H9 (cell line): ENCODE data around the gene DMPK. TPM values are rescaled to one million over a fixed set of nuclear protein-coding genes. Genes with fewer than 3 reads are reported as not detected.
"Not testable (repeated sequence)": the region's sequence is repeated elsewhere in the genome, so short reads cannot be mapped to it uniquely, and the experiment has no call there.

Experiments
- DNase-seq: peaks from one replicate; pipeline ENCODE4 v3.0.0-alpha.2; 2017
- H2AFZ ChIP-seq: one replicate; pipeline ENCODE4 v1.6.1; 2013; ENCODE audit warnings: mild to moderate bottlenecking, low read length, control low read depth, moderate library complexity
- H2AK5ac ChIP-seq: 2 replicates; pipeline ENCODE4 v1.6.1; 2013; ENCODE audit warnings: low read length, control low read depth, mixed read lengths; ENCODE audit not compliant: insufficient read length
- H2BK120ac ChIP-seq: one replicate; pipeline ENCODE4 v1.6.1; 2013; ENCODE audit warnings: low read depth, mild to moderate bottlenecking, low read length, control low read depth, inconsistent platforms; ENCODE audit not compliant: poor library complexity, severe bottlenecking
- H2BK12ac ChIP-seq: 2 replicates; pipeline ENCODE4 v1.6.1; 2013; ENCODE audit warnings: low read length, control low read depth, mixed read lengths, low read depth; ENCODE audit not compliant: insufficient read length
- H2BK15ac ChIP-seq: 2 replicates; pipeline ENCODE4 v1.6.1; 2013; ENCODE audit warnings: low read depth, low read length, control low read depth
- H2BK20ac ChIP-seq: one replicate; pipeline ENCODE4 v1.6.1; 2013; ENCODE audit warnings: low read depth, mild to moderate bottlenecking, low read length, control low read depth, inconsistent platforms; ENCODE audit not compliant: poor library complexity, severe bottlenecking
- H2BK5ac ChIP-seq: 2 replicates; pipeline ENCODE4 v1.6.1; 2013; ENCODE audit warnings: low read length, control low read depth, mixed read lengths; ENCODE audit not compliant: insufficient read length
- H3K14ac ChIP-seq: 2 replicates; pipeline ENCODE4 v1.6.1; 2013; ENCODE audit warnings: low read length, control low read depth; ENCODE audit not compliant: insufficient read depth
- H3K18ac ChIP-seq: 2 replicates; pipeline ENCODE4 v1.6.1; 2013; ENCODE audit warnings: low read depth, mild to moderate bottlenecking, mixed read lengths, low read length, control low read depth; ENCODE audit not compliant: insufficient read length
- H3K23ac ChIP-seq: 2 replicates; pipeline ENCODE4 v1.6.1; 2013; ENCODE audit warnings: low read length, control low read depth, mixed read lengths, low read depth; ENCODE audit not compliant: insufficient read length
- H3K23me2 ChIP-seq: 2 replicates; pipeline ENCODE4 v1.6.1; 2013; ENCODE audit warnings: low read depth, mild to moderate bottlenecking, mixed read lengths, low read length, control low read depth; ENCODE audit not compliant: insufficient read length, poor library complexity, severe bottlenecking
- H3K27ac ChIP-seq: 2 replicates; pipeline ENCODE4 v1.5.1; 2013; ENCODE audit warnings: low read length, control low read depth, mixed read lengths, low read depth; ENCODE audit not compliant: insufficient read length
- H3K27me3 ChIP-seq: 2 replicates; pipeline ENCODE4 v1.6.1; 2013; ENCODE audit warnings: low read length, control low read depth, inconsistent platforms; ENCODE audit not compliant: insufficient read depth
- H3K4ac ChIP-seq: 2 replicates; pipeline ENCODE4 v1.6.1; 2013; ENCODE audit warnings: low read depth, mild to moderate bottlenecking, control low read depth, inconsistent platforms, low read length, moderate library complexity
- H3K4me1 ChIP-seq: 2 replicates; pipeline ENCODE4 v1.6.1; 2013; ENCODE audit warnings: low read length, control low read depth, inconsistent platforms; ENCODE audit not compliant: insufficient read depth
- H3K4me2 ChIP-seq: 2 replicates; pipeline ENCODE4 v1.6.1; 2013; ENCODE audit warnings: low read length, control low read depth, mixed read lengths; ENCODE audit not compliant: insufficient read length, insufficient read depth
- H3K56ac ChIP-seq: 2 replicates; pipeline ENCODE4 v1.6.1; 2013; ENCODE audit warnings: low read depth, mild to moderate bottlenecking, mixed read lengths, low read length, control low read depth; ENCODE audit not compliant: insufficient read length
- H3K79me1 ChIP-seq: 2 replicates; pipeline ENCODE4 v1.6.1; 2013; ENCODE audit warnings: low read depth, mild to moderate bottlenecking, moderate library complexity, low read length, control low read depth, inconsistent platforms; ENCODE audit not compliant: insufficient read depth, poor library complexity, severe bottlenecking
- H3K79me2 ChIP-seq: 2 replicates; pipeline ENCODE4 v1.6.1; 2013; ENCODE audit warnings: low read length, control low read depth, inconsistent platforms; ENCODE audit not compliant: insufficient read depth
- H3K9ac ChIP-seq: 2 replicates; pipeline ENCODE4 v1.6.1; 2013; ENCODE audit warnings: low read length, control low read depth, mixed read lengths; ENCODE audit not compliant: insufficient read length; ENCODE audit errors: extremely low read depth
- H3K9me3 ChIP-seq: one replicate; pipeline ENCODE4 v1.6.1; 2013; ENCODE audit warnings: low read depth, low read length, inconsistent platforms; ENCODE audit not compliant: control insufficient read depth
- H3T11ph ChIP-seq: one replicate; pipeline ENCODE4 v1.6.1; 2013; ENCODE audit warnings: mild to moderate bottlenecking, low read length, control low read depth, inconsistent platforms
- H4K20me1 ChIP-seq: one replicate; pipeline ENCODE4 v1.6.1; 2013; ENCODE audit not compliant: control insufficient read depth, insufficient read length, insufficient read depth
- H4K5ac ChIP-seq: 2 replicates; pipeline ENCODE4 v1.6.1; 2013; ENCODE audit warnings: low read depth, mild to moderate bottlenecking, mixed read lengths, low read length, control low read depth; ENCODE audit not compliant: insufficient read length
- H4K8ac ChIP-seq: replicated peaks from 2 replicates; pipeline ENCODE4 v1.6.1; 2013; ENCODE audit warnings: low read length, control low read depth, mixed read lengths, low read depth; ENCODE audit not compliant: insufficient read length
- H4K91ac ChIP-seq: 2 replicates; pipeline ENCODE4 v1.6.1; 2013; ENCODE audit warnings: low read depth, mild to moderate bottlenecking, moderate library complexity, mixed read lengths, low read length, control low read depth; ENCODE audit not compliant: insufficient read length
- H3K27ac Mint-ChIP-seq, 3 experiments: 2 replicates in 2 of 3; 3 replicates in 1 of 3; pipeline ENCODE4 v1.8.0; 2020 to 2021; ENCODE audit warnings: mixed read lengths in 3 of 3, mild to moderate bottlenecking in 1 of 3, moderate library complexity in 1 of 3
- H3K27me3 Mint-ChIP-seq: 2 replicates; pipeline ENCODE4 v1.8.0; 2021; ENCODE audit warnings: low read depth, mild to moderate bottlenecking, moderate library complexity, mixed read lengths
- H3K36me3 Mint-ChIP-seq, 3 experiments: 2 replicates in 2 of 3; 3 replicates in 1 of 3; pipeline ENCODE4 v1.8.0; 2020 to 2021; ENCODE audit warnings: low read depth in 3 of 3, mixed read lengths in 3 of 3; ENCODE audit not compliant: insufficient read depth in 1 of 3
- H3K4me1 Mint-ChIP-seq, 2 experiments: 2 replicates each; pipeline ENCODE4 v1.8.0; 2020; ENCODE audit warnings: mixed read lengths in 2 of 2
- H3K4me3 Mint-ChIP-seq, 2 experiments: 2 replicates in 1 of 2; 3 replicates in 1 of 2; pipeline ENCODE4 v1.8.0; 2020 to 2021; ENCODE audit warnings: mild to moderate bottlenecking in 2 of 2, mixed read lengths in 2 of 2, moderate library complexity in 1 of 2
- H3K9me3 Mint-ChIP-seq, 2 experiments: 2 replicates in 1 of 2; 3 replicates in 1 of 2; pipeline ENCODE4 v1.8.0; 2020; ENCODE audit warnings: mild to moderate bottlenecking in 2 of 2, mixed read lengths in 2 of 2, moderate library complexity in 1 of 2
- WGBS: extraction: QIAGEN DNeasy Blood & Tissue Kit; methylation state at CpG from one replicate; pipeline ENCODE4 v1.1.7; 2013; ENCODE audit warnings: missing lambda C conversion rate, low lambda C conversion rate, mixed read lengths; ENCODE audit not compliant: insufficient read length; ENCODE audit errors: extremely low coverage; 5-methylcytosine and 5-hydroxymethylcytosine counted together
- total RNA-seq: library from RNA; stranded (reverse); gene quantifications from 2 replicates; pipeline ENCODE4 v1.2.1, GENCODE V29; 2021

The DMPK gene
- total RNA-seq, 1 experiment from 2014 or later, result 67.4 TPM

GRCh38 chr19:45720065-45720464 lies 62.2 kb downstream of the DMPK start:
- H4K5ac ChIP-seq, H3K56ac ChIP-seq, H2BK5ac ChIP-seq, H3K79me2 ChIP-seq, H3K23ac ChIP-seq, H2AFZ ChIP-seq, H2BK12ac ChIP-seq, H3K27ac ChIP-seq, H3K27me3 Mint-ChIP-seq, H3K4ac ChIP-seq, H2BK20ac ChIP-seq, H2BK120ac ChIP-seq, H3K4me3 Mint-ChIP-seq, H2AK5ac ChIP-seq, H3K14ac ChIP-seq, H4K91ac ChIP-seq, H3K4me2 ChIP-seq, H3K4me1 ChIP-seq, H3T11ph ChIP-seq, H3K27me3 ChIP-seq, H4K20me1 ChIP-seq, H3K18ac ChIP-seq, DNase-seq, H2BK15ac ChIP-seq, H4K8ac ChIP-seq, H3K9ac ChIP-seq, H3K9me3 Mint-ChIP-seq, H3K9me3 ChIP-seq: not testable (repeated sequence)
- H3K36me3 Mint-ChIP-seq, result peaks cover 21 to 42% (median 37%) of the 10 kb centered on the region in 3 experiments; a peak in 6 of 7 replicates
- Histone ChIP-seq H3K79me1 (peaks cover 10% of the 10 kb centered on the region), H3K23me2 (peaks cover 14% of the 10 kb centered on the region)
- H3K27ac Mint-ChIP-seq, result peak overlapping the region in 1 of 3 experiments; percentile 80; a peak in 1 of 7 replicates
- peaks cover 23 to 27% of the 10 kb centered on the region in 2 experiments for H3K4me1 Mint-ChIP-seq
- no CpG with 5 or more reads among the region's 11 CpGs for WGBS

Other genes with a start within 250 kb of the DMPK start
- gene OPA3, start 197.7 kb downstream of the DMPK start, total RNA-seq, result 13.0 and 14.7 TPM in 2 replicates
- gene GPR4, start 180.3 kb downstream of the DMPK start, total RNA-seq, result 0.07 TPM in 1 of 2 replicates, not detected in the other
- gene EML2, start 143.1 kb downstream of the DMPK start, total RNA-seq, result 19.1 and 22.6 TPM in 2 replicates
- 0.55 and 0.61 TPM in 2 replicates for gene GIPR, start 114.3 kb downstream of the DMPK start, total RNA-seq
- gene SNRPD2, start 90.5 kb downstream of the DMPK start, total RNA-seq, result 793 and 808 TPM in 2 replicates
- gene QPCTL, start 89.8 kb downstream of the DMPK start, total RNA-seq, result 13.7 and 14.1 TPM in 2 replicates
- gene FBXO46, start 51.6 kb downstream of the DMPK start, total RNA-seq, result 43.6 and 43.9 TPM in 2 replicates
- 0.07 TPM in 1 of 2 replicates, not detected in the other for gene MEIOSIN, start 49.1 kb downstream of the DMPK start, total RNA-seq
- 41.6 and 41.7 TPM in 2 replicates for gene SIX5, start 13.2 kb downstream of the DMPK start, total RNA-seq
- 70.7 and 75.1 TPM in 2 replicates for gene DMWD, start 10.4 kb upstream of the DMPK start, total RNA-seq
- gene RSPH6A, start 32.8 kb upstream of the DMPK start, total RNA-seq, result 0.29 and 0.55 TPM in 2 replicates
- gene SYMPK, start 80.7 kb upstream of the DMPK start, total RNA-seq, result 104 and 113 TPM in 2 replicates
- 22.2 and 24.9 TPM in 2 replicates for gene FOXA3, start 81.8 kb upstream of the DMPK start, total RNA-seq
- gene IRF2BP1, start 103.7 kb upstream of the DMPK start, total RNA-seq, result 28.2 and 29.3 TPM in 2 replicates
- gene MYPOP, start 120.1 kb upstream of the DMPK start, total RNA-seq, result 9.0 and 9.5 TPM in 2 replicates
- not detected in 2 replicates for gene NANOS2, start 132.3 kb upstream of the DMPK start, total RNA-seq
- 8.8 and 8.9 TPM in 2 replicates for gene NOVA2, start 191.4 kb upstream of the DMPK start, total RNA-seq
- 15.9 and 16.9 TPM in 2 replicates for gene CCDC61, start 213.0 kb upstream of the DMPK start, total RNA-seq
- gene PGLYRP1, start 240.6 kb upstream of the DMPK start, total RNA-seq, result not detected in 2 replicates